ENCODE measurements around the gene PAPOLG.
"Not testable (repeated sequence)": the region's sequence is repeated elsewhere in the genome, so short reads cannot be mapped to it uniquely, and the experiment has no call there.

PAPOLG gene

GRCh38 chr2:60811491-60812375 is 55.7 kb downstream of the PAPOLG start:
- no peaks in the 10 kb centered on the region for H3K79me2 ChIP-seq (ENCODE audit: insufficient read depth, low read length)
- peaks cover 41% of the 10 kb centered on the region for H3K4me1 ChIP-seq (ENCODE audit: insufficient read depth, low read length, severe bottlenecking)
- TF ChIP-seq EZH2 (IDR thresholded peaks at IDR 0.05; ENCODE audit: borderline replicate concordance, low read length) (no peak), CTCF (IDR thresholded peaks at IDR 0.05; ENCODE audit: low read length) (no peak)

DNA sequence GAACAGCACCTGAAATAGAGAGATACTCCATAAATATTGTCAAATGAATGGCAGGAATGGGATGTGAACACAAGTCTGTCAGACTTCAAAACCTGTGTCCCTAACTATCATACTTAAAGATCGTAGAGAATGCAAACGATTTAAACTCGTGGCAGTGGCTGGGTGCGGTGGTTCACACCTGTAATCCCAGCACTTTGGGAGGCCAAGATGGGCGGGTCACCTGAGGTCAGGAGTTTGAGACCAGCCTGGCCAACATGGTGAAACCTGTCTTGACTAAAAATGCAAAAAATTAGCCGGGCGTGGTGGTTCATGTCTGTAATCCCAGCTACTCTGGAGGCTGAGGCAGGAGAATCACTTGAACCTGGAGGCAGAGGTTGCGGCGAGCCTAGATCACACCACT is 61.1 kb downstream of the PAPOLG start:
- not testable (repeated sequence) for H3K27me3 ChIP-seq (ENCODE audit: insufficient read depth, low read length); H3K9ac ChIP-seq (ENCODE audit: low read length)

More at GRCh38 chr2:60811491-60812375, 55.7 kb downstream of the PAPOLG start:
- Histone ChIP-seq H3K36me3 (ENCODE audit: insufficient read depth, low read length) (no peaks in the 10 kb centered on the region), H3F3A (ENCODE audit: insufficient read depth, low read length) (peaks cover 4% of the 10 kb centered on the region; the same call in 1 of the 2 replicates), H4K20me1 (ENCODE audit: insufficient read depth, low read length) (no peaks in the 10 kb centered on the region), H3K9me3 (ENCODE audit: low read length) (no peaks in the 10 kb centered on the region), H3K4me3 (ENCODE audit: low read depth, low read length, poor library complexity, severe bottlenecking) (no peak overlapping the region), H3K27me3 (ENCODE audit: insufficient read depth, low read length) (no peaks in the 10 kb centered on the region), H3K9me2 (ENCODE audit: low read depth, low read length) (no peaks in the 10 kb centered on the region), H3K4me2 (ENCODE audit: low read length) (no peak overlapping the region), H2AFZ (ENCODE audit: low read length) (no peak overlapping the region), H3K27ac (ENCODE audit: low read depth, low read length, poor library complexity, severe bottlenecking) (no peak overlapping the region), H3K9ac (ENCODE audit: low read length) (no peak overlapping the region)

DNA sequence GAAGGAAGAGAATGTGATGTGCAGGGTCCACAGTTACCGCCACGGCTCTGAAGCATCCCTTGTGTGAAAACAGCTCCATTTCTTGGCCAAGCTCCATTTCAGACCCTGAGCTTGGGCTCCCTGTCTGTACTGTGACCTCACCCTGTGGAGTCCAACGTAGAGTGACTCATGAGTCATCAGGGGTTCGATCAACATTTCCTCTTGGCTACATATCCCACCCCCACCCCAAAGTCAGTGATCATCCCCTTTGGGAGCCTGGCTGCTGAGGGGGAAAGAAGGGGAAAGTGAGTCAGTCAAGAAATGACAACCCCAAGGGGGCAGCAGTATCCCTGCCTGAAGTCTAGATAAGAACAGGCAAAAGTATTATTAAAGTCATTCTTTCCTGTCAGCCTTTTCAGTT is 62.2 kb downstream of the PAPOLG start:
- Histone ChIP-seq H3K79me2 (ENCODE audit: insufficient read depth, low read length) (no peaks in the 10 kb centered on the region), H3K4me1 (ENCODE audit: insufficient read depth, low read length, severe bottlenecking) (peaks cover 66% of the 10 kb centered on the region), H3F3A (ENCODE audit: insufficient read depth, low read length) (no peaks in the 10 kb centered on the region), H4K20me1 (ENCODE audit: insufficient read depth, low read length) (no peaks in the 10 kb centered on the region), H3K27me3 (ENCODE audit: insufficient read depth, low read length) (no peaks in the 10 kb centered on the region), H3K9me3 (ENCODE audit: low read length) (no peaks in the 10 kb centered on the region), H3K4me3 (ENCODE audit: low read depth, low read length, poor library complexity, severe bottlenecking) (no peak overlapping the region), H3K9me2 (ENCODE audit: low read depth, low read length) (no peaks in the 10 kb centered on the region), H2AFZ (ENCODE audit: low read length) (no peak overlapping the region), H3K9ac (ENCODE audit: low read length) (no peak overlapping the region; the same call in 1 of the 2 replicates), H3K36me3 (ENCODE audit: insufficient read depth, low read length) (no peaks in the 10 kb centered on the region), H3K27ac (ENCODE audit: low read depth, low read length, poor library complexity, severe bottlenecking) (peak overlapping the region; percentile 83), H3K4me2 (ENCODE audit: low read length) (no peak overlapping the region; the same call in 1 of the 2 replicates)
- TF ChIP-seq CTCF (IDR thresholded peaks at IDR 0.05; ENCODE audit: low read length) (peak; percentile 71), EZH2 (IDR thresholded peaks at IDR 0.05; ENCODE audit: borderline replicate concordance, low read length) (no peak)

More for the DNA sequence above, 61.1 kb downstream of the PAPOLG start:
- not testable (repeated sequence) for H3K36me3 ChIP-seq (ENCODE audit: insufficient read depth, low read length); H4K20me1 ChIP-seq (ENCODE audit: insufficient read depth, low read length); H3K4me2 ChIP-seq (ENCODE audit: low read length); H2AFZ ChIP-seq (ENCODE audit: low read length); H3K4me3 ChIP-seq (ENCODE audit: low read depth, low read length, poor library complexity, severe bottlenecking); H3K9me3 ChIP-seq (ENCODE audit: low read length); H3K79me2 ChIP-seq (ENCODE audit: insufficient read depth, low read length); H3K27ac ChIP-seq (ENCODE audit: low read depth, low read length, poor library complexity, severe bottlenecking); H3K9me2 ChIP-seq (ENCODE audit: low read depth, low read length); H3F3A ChIP-seq (ENCODE audit: insufficient read depth, low read length)
- peaks cover 55% of the 10 kb centered on the region for H3K4me1 ChIP-seq (ENCODE audit: insufficient read depth, low read length, severe bottlenecking)

Data from OCI-LY1 (cell line).